Hematopoietic multipotent progenitor cell treated with erythropoietin and hydrocortisone succinate and interleukin-3 and kit ligand, for 6 days (in vitro differentiated cells): ENCODE measurements around the gene BSN.

Experiments
- DNase-seq: peaks from one replicate; pipeline ENCODE4 v3.0.0-alpha.2; 2015

BSN gene, protein sequence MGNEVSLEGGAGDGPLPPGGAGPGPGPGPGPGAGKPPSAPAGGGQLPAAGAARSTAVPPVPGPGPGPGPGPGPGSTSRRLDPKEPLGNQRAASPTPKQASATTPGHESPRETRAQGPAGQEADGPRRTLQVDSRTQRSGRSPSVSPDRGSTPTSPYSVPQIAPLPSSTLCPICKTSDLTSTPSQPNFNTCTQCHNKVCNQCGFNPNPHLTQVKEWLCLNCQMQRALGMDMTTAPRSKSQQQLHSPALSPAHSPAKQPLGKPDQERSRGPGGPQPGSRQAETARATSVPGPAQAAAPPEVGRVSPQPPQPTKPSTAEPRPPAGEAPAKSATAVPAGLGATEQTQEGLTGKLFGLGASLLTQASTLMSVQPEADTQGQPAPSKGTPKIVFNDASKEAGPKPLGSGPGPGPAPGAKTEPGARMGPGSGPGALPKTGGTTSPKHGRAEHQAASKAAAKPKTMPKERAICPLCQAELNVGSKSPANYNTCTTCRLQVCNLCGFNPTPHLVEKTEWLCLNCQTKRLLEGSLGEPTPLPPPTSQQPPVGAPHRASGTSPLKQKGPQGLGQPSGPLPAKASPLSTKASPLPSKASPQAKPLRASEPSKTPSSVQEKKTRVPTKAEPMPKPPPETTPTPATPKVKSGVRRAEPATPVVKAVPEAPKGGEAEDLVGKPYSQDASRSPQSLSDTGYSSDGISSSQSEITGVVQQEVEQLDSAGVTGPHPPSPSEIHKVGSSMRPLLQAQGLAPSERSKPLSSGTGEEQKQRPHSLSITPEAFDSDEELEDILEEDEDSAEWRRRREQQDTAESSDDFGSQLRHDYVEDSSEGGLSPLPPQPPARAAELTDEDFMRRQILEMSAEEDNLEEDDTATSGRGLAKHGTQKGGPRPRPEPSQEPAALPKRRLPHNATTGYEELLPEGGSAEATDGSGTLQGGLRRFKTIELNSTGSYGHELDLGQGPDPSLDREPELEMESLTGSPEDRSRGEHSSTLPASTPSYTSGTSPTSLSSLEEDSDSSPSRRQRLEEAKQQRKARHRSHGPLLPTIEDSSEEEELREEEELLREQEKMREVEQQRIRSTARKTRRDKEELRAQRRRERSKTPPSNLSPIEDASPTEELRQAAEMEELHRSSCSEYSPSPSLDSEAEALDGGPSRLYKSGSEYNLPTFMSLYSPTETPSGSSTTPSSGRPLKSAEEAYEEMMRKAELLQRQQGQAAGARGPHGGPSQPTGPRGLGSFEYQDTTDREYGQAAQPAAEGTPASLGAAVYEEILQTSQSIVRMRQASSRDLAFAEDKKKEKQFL (N-terminal part only)

DNA sequence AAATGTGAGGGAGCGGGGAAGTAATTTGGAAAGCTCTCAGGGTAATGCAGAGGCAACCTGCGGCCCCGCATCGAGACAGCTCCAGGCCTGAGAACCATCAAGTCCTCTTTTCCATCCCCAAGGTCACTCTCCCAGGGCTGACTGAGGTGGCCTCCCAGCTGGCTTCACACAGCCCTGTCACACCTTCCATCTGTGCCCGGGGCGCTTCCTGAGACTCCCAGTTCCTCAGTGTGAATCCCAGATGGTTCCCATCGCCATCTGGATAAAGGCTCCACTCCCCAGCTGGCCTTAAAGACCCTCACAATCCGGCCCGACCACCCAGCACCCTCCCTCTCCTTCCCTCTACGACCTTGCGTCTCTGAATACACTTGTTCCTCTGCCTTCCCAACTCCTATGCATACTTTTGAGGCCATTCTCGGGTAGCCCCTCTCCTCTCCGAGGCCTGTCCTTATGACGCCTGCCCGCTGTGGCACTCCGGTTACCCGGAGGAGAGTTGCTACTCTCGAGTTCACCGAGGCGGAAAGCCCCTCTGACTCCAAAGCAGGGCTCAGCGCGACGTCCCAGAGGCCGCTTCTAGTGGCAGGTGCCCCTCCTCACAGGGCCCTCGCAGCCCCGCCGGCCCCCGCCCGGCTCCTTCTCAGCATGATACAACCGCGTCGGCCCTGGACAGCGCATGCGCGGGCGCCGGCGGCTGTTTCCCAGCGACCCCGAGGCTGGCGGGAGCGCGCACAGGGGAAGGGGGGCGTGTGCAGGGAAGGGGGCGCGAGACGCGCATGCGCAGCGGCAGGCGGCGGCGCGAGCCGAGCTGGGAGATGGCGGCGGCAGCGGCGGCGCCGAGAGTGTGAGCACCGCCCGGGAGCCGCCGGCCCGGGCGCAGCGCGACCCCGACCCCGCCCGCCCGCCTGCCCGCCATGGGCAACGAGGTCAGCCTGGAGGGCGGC, at the start of gene BSN:
TSS of gene BSN (plus strand) at position 786 of the 941 bp plus-strand sequence. CDS start at position 912, 126 bp downstream.
- DNase-seq: peak; percentile 94

GRCh38 chr3:49506906-49507305, 47.4 kb upstream of the BSN start:
- no peak for DNase-seq

- DNase-seq: no peak
Measured at GRCh38 chr3:49509028-49509561, 45.2 kb upstream of the BSN start.

GRCh38 chr3:49511639-49512038, 42.6 kb upstream of the BSN start:
- DNase-seq: no peak

DNA sequence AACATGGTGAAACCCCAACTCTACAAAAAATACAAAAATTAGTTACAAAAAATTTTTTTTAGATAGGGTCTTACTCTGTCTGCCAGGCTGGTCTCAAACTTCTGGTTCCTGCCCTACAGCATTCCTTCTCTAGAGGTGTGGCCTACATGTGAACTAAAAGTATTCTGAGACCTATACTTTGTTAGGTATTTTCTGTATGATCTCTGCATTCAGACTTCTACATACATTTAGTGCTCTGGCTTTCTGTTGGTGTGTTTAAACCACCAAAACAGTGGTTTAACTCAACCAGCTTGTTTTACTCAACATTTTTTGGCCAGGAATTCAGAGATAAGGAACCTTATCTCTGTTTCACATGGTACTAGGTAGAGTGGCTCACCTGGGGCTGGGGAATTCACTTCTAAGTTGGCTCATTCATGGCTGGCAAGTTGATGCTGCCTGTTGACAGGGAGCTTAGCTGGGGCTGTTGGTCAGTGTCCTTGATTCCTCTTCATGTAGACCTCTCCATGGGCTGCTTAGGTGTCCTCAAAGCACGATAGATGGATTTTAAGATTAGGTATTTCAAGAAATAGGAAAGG, 41.4 kb upstream of the BSN start:
- no peak for DNase-seq

- no peak for DNase-seq
Measured at GRCh38 chr3:49513494-49514124, 40.7 kb upstream of the BSN start.

- DNase-seq: no peak
Measured at GRCh38 chr3:49518016-49518415, 36.3 kb upstream of the BSN start.

DNA sequence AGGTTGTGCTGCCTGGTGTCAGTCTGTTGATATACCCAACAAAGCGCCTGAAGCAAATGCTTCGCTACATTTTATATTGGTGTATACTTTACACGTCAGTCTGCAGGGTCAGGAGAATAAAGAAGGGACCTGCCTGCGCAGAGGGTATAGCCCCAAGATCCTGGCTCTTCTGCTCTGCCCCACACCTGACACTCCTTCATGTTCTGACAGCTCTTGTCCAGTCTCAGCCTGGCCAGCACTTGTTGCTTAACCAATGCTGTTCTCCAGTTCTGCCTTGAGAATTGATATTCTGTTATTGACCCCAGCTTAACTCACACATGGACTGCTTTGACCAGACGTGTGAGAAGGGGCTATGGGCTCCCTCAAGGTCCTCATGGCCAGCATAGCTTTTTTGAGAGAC, 35.8 kb upstream of the BSN start:
- DNase-seq: no peak

DNA sequence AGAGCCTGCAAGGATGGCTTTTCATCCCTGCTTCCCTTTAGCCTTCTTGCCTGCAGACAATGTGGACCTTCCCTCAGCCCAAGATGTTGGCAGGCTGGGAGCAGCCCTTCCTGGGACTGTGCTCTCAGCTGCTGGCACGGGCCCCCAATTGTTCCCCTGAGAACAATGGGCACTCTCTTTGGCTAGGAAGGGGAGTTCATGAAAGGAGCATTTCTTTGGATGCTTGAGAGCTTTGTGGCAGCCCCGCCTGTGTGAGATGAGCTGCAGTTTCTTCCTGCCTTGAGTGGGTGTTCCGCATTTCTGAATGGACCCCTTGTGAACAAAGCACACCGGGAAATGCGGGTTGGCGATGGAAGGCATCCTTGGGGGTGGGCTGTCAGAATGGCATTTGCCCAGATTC, 35.0 kb upstream of the BSN start:
- DNase-seq: no peak

DNA sequence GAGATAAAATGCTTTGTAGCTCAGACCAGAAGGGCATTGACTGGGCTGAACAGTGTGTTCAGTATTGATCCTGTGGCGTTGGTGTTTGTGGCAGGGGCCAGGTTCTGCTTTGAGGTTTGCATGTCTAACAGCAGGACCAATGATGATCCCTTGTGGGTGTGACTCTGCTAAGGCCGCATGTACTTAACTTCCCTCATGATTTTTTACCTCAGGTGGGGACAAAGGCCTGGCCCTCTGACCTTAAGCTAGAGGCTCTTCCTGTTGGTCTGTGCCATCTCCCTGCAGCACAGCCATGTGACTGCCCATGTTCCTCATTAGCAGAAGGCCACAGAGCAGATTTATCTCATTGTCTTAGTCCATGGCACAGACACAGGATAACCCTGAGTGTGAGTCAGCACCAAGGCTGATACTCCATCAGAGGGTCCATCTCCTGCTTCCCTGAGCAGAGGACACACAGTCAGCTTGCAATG, 34.3 kb upstream of the BSN start:
- peak; percentile 56 for DNase-seq

DNA sequence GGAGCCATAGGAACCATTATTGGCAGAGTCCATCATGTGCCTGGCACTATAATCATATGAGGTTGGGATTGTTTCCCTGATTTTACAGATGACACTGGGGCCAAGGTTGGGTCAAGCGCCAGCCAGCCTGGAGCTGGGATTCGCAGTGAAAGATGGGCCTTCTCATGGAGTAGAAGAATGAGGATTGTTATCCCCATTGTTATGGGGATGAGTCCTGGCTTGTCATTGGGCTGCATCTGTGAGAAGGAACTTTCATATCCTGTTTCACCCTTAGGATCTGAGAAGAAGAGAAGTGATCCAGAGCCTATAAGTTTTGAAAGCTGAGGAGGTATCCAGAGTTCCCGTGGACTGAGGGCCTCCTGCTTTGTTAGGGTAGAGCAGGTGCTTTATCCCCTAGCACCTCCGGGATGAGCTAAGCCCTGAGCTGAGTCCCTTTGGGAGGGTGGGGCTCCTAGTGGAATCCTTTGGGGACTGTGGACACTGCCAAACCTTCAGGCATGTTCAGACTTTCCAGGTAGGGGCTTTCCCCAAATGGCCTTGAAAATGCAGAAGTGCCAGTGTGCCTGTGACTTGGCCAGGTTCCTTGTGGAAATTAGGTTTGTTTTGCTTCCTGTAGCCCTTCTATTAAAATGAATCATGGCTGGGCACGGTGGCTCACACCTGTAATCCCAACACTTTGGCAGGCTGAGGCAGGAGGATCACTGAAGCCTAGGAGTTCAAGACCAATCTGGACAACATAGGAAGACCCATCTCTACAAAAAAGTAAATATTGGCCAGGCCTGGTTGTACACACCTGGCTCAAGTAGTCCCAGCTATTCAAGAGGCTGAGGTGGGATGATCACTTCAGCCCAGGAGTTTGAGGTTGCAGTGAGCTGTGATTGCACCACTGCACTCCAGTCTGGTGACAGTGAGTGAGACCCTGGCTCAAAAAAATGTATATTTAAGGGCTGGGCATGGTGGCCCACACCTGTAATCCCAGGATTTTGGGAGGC, 30.2 kb upstream of the BSN start:
- DNase-seq: no peak

GRCh38 chr3:49529567-49529966, 24.7 kb upstream of the BSN start:
- DNase-seq: no peak

GRCh38 chr3:49530231-49530630, 24.0 kb upstream of the BSN start:
- no peak for DNase-seq

- DNase-seq: peak; percentile 42
Measured at GRCh38 chr3:49530701-49531100, 23.6 kb upstream of the BSN start.

DNA sequence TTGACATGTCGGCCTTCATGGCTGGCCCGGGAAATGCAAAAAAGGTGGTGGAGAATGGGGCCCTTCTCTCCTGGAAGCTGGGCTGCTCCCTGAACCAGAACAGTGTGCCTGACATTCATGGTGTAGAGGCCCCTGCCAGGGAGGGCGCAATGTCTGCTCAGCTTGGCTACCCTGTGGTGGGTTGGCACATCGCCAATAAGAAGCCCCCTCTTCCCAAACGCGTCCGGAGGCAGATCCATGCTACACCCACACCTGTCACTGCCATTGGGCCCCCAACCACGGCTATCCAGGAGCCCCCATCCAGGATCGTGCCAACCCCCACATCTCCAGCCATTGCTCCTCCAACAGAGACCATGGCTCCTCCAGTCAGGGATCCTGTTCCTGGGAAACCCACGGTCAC, 23.1 kb upstream of the BSN start:
- DNase-seq: no peak

GRCh38 chr3:49531715-49532114, 22.6 kb upstream of the BSN start:
- no peak for DNase-seq

DNA sequence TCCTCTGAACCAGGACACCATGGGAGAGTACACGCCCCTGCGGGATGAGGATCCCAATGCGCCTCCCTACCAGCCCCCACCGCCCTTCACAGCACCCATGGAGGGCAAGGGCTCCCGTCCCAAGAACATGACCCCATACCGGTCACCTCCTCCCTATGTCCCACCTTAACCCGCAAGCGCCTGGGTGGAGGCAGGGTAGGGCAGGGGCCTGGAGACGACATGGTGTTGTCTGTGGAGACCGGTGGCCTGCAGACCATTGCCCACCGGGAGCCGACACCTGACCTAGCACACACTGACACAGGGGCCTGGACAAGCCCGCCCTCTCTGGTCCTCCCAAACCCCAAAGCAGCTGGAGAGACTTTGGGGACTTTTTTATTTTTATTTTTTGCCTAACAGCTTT, 21.2 kb upstream of the BSN start:
- no peak for DNase-seq

DNA sequence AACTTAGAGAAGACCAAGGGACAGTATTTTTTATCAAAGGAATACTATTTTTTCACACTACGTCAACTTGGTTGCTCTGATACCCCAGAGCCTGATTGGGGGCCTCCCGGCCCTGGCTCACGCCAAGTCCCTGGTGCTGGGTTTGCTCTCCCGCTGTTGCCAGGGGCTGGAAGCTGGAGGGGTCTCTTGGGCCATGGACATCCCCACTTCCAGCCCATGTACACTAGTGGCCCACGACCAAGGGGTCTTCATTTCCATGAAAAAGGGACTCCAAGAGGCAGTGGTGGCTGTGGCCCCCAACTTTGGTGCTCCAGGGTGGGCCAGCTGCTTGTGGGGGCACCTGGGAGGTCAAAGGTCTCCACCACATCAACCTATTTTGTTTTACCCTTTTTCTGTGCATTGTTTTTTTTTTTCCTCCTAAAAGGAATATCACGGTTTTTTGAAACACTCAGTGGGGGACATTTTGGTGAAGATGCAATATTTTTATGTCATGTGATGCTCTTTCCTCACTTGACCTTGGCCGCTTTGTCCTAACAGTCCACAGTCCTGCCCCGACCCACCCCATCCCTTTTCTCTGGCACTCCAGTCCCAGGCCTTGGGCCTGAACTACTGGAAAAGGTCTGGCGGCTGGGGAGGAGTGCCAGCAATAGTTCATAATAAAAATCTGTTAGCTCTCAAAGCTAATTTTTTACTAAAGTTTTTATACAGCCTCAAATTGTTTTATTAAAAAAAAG, 20.3 kb upstream of the BSN start:
- DNase-seq: no peak
